Activated naive CD4-positive, alpha-beta T cell treated with anti-CD3 and anti-CD28 coated beads, Interleukin-2, amount 50 U/mL, for 24 hours (primary cell): ENCODE measurements around the gene ZBTB5.
A peak's percentile ranks its signal among the peaks of the same experiment; 100 is the strongest.
"Not testable (repeated sequence)": the region's sequence is repeated elsewhere in the genome, so short reads cannot be mapped to it uniquely, and the experiment has no call there.

ENCODE experiments used
- H3K27ac Mint-ChIP-seq: one replicate; pipeline ENCODE4 v1.8.0; 2021; ENCODE audit warnings: mild to moderate bottlenecking, mixed read lengths
- H3K27me3 Mint-ChIP-seq: one replicate; pipeline ENCODE4 v1.8.0; 2021; ENCODE audit warnings: mixed read lengths
- H3K36me3 Mint-ChIP-seq: one replicate; pipeline ENCODE4 v1.8.0; 2021; ENCODE audit warnings: mixed read lengths
- H3K4me1 Mint-ChIP-seq: one replicate; pipeline ENCODE4 v1.8.0; 2021; ENCODE audit warnings: mixed read lengths
- H3K4me3 Mint-ChIP-seq: one replicate; pipeline ENCODE4 v1.8.0; 2021; ENCODE audit warnings: mild to moderate bottlenecking, mixed read lengths
- H3K9me3 Mint-ChIP-seq: one replicate; pipeline ENCODE4 v1.8.0; 2021; ENCODE audit warnings: mixed read lengths

ZBTB5 gene

DNA sequence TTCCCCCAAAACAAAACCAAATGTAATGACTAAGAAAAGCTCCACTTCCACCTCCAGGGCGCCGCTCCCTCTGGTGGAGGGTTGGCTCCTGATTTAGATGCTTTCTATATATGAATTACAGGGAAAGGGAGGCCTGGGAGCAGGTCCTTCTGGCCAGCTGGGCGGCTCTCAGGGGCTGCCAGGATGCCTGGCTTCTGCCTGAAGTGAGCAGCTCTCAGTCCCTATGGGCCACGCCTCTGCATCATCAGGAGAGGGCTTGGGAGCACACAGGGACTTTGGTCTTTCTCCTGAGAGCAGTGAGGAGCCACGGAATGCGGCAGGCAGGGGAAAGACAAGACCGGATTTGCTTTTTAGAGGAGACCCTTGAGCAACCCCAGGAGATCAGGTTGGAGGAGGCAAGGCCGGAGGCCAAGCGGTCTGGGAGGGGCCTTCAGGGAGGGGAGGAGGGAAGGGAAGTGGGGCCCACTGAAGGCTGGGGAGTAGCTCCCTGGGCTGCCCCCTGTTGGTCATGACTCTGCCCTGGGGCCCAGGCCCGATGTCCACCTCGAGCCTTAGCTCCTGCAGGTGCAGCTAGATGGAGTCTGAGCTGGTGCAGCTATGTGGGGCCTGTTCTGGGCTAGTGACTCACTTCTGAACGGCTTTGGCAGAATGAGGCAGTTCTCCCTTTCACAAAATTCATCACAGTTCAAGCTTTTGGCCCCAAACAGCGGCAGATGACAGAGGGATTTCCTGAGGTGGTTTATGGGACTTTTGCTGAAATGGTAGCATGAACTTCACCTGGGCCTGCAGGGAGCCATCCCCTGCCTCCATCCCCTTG lies 54.1 kb downstream of the ZBTB5 start:
- no peak overlapping the region for H3K4me3 Mint-ChIP-seq
- H3K4me1 Mint-ChIP-seq: peaks cover 7% of the 10 kb centered on the region
- H3K9me3 Mint-ChIP-seq: no peaks in the 10 kb centered on the region
- no peak overlapping the region for H3K27ac Mint-ChIP-seq
- no peaks in the 10 kb centered on the region for H3K36me3 Mint-ChIP-seq
- no peaks in the 10 kb centered on the region for H3K27me3 Mint-ChIP-seq

DNA sequence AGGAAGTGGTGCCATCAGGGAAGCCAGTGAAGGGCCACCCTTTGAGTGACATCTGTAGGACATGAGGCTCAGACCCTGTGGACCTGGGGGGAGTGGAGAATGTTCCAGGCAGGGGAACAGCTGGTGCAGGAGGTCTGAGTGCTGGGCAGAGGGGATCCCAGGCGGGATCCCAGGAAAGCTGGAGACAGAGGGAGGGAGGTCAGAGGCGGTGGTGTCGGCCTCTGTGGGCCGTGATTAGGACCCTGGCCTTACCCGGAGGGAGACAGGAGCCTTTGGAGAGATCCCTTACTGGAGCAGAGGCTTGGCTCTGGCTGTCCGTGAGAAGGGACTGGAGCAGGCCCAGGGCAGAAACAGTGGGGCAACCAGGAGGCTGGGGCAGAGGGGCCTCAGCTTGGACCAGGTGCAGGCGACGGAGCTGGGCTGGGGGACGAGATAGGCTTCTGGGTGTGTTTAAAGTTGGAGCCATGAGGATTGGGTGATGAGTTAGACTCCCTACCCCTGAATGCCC lies 54.8 kb downstream of the ZBTB5 start:
- Mint-ChIP-seq H3K4me3 (no peak overlapping the region), H3K36me3 (no peaks in the 10 kb centered on the region), H3K27me3 (no peaks in the 10 kb centered on the region), H3K27ac (no peak overlapping the region), H3K4me1 (peaks cover 5% of the 10 kb centered on the region), H3K9me3 (no peaks in the 10 kb centered on the region)

DNA sequence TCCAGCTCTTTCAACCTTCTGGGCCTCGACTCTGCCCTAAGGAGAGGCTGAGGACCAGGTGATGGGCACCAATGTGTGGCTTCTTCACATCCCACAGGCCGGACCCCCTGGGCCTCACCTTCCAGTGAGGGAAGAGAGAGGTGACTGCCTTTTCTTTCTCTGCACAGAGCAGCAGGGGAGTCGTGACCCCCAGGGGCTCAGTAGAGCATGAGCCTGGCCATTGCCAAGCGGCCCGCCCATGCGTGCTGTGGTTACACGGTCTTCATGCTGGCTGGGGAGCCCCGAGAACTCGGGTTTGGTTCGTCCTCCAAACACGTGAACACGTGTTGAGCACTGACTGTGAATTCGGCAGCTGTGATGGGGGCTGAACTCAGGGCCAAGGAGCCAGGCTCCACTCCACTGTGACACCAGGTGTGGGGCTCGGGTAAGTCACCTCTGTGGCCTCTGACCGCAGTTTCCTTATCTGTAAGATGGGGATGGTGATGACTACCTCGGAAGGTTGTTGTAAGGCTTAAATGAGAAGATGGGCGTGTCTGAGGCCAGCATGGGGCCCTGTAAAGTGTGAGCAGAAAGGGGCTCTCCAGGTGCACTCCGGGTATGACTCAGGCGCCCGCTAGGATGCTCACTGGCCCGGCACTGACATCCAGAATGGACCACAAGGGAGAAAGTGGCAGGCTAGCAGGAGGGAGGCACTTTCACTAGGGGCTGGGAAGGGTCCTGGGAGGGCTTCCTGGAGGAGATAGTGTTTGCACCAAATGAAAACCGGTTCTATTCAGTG lies 56.1 kb downstream of the ZBTB5 start:
- no peaks in the 10 kb centered on the region for H3K27me3 Mint-ChIP-seq
- H3K27ac Mint-ChIP-seq: no peak overlapping the region
- H3K4me3 Mint-ChIP-seq: no peak overlapping the region
- H3K4me1 Mint-ChIP-seq: no peaks in the 10 kb centered on the region
- H3K9me3 Mint-ChIP-seq: no peaks in the 10 kb centered on the region
- H3K36me3 Mint-ChIP-seq: no peaks in the 10 kb centered on the region

DNA sequence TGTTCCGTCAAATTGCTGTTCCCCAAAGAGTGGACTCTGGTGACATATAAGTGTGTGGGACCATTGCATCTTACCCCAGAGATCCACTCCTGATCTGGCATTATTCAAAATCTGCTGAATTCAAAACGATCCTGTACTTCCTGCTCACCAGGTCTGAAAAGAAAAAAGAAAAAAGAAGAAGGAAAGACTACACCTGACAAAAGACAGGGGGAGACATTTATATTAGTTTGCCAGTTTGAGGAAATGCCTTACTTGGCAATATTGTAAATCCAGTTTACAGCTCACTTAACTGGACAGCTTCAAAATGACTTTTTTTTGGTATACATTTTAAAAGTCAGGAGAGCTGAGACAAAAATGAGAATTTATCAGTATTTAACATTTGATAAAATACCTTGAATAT lies 57.8 kb downstream of the ZBTB5 start:
- Mint-ChIP-seq H3K27ac (peak overlapping the region; percentile 30), H3K4me3 (no peak overlapping the region), H3K4me1 (no peaks in the 10 kb centered on the region), H3K27me3 (no peaks in the 10 kb centered on the region), H3K36me3 (no peaks in the 10 kb centered on the region), H3K9me3 (no peaks in the 10 kb centered on the region)

DNA sequence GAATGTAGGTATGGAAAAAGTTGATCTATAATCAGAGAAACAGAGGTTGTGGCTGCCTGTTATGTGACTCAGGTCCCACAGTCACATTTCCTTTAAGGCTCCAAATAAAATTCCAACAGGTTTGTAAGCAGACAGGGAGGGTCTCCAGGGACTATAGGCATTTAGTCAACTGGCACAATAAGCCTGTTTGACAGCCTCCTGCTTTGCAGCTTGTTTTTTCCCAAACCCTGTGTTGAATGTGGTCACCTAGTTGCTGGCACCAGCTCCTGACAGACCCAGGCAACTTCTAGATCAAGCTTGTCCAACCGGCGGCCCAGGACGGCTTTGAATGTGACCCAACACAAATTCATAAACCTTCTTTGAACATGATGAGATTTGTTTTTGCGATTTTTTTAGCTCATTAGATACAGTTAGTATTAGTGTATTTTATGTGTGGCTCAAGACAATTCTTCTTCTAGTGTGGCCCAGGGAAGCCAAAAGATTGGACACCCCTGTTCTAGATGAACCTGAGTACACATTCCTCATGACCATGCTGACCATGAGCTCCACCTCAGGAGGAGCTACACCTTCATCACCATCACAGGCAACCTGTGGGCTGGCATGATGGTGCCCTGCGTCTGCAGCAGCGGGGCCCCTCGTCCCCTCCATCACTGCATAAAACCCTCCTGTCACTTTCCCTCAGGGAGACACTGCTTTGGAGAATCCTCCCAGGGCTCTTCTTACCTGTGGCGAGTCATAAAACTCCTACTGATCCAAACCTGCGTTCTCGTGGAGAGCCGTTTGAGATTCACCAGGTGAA lies 58.4 kb downstream of the ZBTB5 start:
- Mint-ChIP-seq H3K4me3 (no peak overlapping the region), H3K4me1 (no peaks in the 10 kb centered on the region), H3K27me3 (no peaks in the 10 kb centered on the region)

DNA sequence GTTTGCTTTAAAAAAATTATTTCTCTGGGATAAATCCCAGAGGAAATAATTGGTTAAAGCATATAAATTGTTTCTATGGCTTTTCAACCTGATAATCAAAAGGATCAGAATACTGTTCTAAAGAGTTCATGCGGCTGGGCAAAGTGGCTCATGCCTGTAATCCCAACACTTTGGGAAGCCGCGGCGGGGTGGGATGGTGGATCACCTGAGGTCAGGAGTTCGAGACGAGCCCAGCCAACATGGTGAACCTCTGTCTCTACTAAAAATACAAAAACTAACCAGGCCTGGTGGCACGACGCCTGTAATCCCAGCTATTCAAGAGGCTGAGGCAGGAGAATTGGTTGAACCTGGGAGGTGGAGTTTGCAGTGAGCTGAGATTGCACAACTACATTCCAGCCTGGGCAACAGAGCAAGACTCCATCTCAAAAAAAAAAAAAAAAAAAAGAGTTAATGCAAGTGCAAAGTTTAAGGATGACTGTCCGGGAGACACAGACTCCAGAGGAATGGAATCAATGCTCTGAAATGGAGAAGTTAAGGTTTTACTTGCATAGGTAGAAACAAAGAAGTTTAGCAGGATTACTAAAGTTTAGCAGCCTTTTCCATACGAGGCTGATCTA lies 59.4 kb downstream of the ZBTB5 start:
- Mint-ChIP-seq H3K36me3 (no peaks in the 10 kb centered on the region), H3K4me3 (no peak overlapping the region), H3K27ac (no peak overlapping the region), H3K9me3 (no peaks in the 10 kb centered on the region), H3K27me3 (no peaks in the 10 kb centered on the region), H3K4me1 (no peaks in the 10 kb centered on the region)

More for the DNA sequence above, 58.4 kb downstream of the ZBTB5 start:
- Mint-ChIP-seq H3K9me3 (no peaks in the 10 kb centered on the region), H3K36me3 (no peaks in the 10 kb centered on the region), H3K27ac (no peak overlapping the region)

DNA sequence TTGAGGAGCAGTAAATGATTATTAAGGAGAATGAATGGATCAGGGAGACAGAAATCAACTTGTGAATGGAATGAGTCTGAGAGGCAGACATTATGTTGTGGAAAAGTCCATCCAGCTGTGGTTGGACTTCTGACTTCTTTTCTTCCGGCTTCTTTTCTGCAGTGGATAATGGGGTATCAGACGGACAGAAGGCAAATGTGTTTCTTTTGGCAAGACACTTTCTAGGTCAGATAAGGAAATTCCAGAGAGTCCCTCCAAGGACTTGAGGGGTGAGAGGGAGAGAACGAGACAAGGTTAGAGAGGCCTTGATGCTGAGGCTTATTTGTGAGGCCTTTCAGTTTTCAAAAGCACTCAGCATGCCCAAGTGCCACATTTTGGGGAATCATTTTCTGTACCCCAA lies 59.9 kb downstream of the ZBTB5 start:
- Mint-ChIP-seq H3K27ac (peak overlapping the region; percentile 56), H3K4me3 (no peak overlapping the region), H3K4me1 (no peaks in the 10 kb centered on the region), H3K9me3 (no peaks in the 10 kb centered on the region), H3K27me3 (no peaks in the 10 kb centered on the region), H3K36me3 (no peaks in the 10 kb centered on the region)

DNA sequence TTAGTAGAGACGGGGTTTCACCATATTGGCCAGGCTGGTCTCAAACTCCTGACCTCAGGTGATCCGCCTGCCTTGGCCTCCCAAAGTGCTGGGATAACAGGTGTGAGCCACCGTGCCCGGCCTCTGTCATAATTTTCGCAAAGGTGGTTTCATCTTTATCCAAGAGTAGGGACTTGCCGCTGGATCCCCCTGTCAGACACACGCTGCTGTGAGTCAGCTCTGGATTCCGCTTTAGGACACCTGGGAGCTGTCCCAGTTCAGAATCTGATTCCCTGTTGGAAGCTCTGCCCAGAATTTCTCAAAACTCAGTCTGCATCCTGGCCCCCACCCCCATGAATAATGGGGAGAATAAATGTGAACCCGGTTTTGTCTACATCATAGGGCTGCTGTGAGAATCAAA lies 60.7 kb downstream of the ZBTB5 start:
- Mint-ChIP-seq H3K9me3 (no peaks in the 10 kb centered on the region), H3K36me3 (no peaks in the 10 kb centered on the region), H3K27me3 (no peaks in the 10 kb centered on the region), H3K27ac (no peak overlapping the region), H3K4me3 (no peak overlapping the region), H3K4me1 (no peaks in the 10 kb centered on the region)

DNA sequence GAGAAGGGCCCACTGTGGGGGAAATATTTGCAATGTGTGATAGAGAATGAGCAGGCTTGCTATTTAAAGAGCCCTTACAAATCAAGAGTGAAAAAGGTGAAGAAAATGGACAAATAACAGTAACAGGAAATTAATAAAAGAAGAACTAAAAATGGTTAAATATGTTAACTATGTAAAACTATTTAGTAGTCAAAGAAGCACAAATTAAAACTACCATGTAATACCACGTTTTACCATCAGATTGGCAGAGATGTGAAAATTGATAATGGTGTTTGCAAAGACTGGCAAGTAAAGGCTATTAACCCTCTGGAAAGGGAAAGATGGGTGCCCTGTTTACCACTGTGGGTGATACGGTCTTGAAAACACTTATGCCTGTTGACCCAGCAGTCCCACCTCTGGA lies 65.9 kb downstream of the ZBTB5 start:
- H3K9me3 Mint-ChIP-seq: no peaks in the 10 kb centered on the region
- no peaks in the 10 kb centered on the region for H3K27me3 Mint-ChIP-seq
- H3K4me3 Mint-ChIP-seq: no peak overlapping the region
- H3K36me3 Mint-ChIP-seq: no peaks in the 10 kb centered on the region
- no peaks in the 10 kb centered on the region for H3K4me1 Mint-ChIP-seq
- H3K27ac Mint-ChIP-seq: no peak overlapping the region

DNA sequence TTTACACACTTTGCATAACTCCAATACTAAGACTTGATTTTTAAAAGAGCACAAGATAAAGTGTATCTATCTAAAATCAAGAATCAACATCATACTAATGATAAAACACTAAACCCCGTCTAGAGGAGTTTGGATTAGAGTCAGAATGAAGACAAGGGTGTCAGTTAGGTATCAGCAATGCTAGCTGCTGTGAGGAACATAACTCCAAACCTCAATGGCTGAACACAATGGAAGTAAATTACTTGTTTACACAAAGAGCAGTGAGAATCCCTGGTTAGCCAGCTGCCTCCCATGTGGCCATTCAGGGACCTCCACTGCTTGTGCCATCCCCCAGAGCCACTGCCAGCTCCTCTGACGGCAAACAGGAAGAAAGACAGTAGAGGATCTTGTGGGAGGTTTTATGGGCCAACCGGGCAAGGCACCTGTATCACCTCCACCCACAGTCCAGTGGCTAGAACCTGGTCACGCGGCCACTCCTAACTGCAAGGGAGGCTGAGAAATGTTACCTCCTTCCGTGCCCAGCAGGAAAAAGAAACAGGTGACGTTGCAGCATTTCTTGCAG lies 66.7 kb downstream of the ZBTB5 start:
- H3K4me3 Mint-ChIP-seq: no peak overlapping the region
- H3K27me3 Mint-ChIP-seq: no peaks in the 10 kb centered on the region
- H3K27ac Mint-ChIP-seq: no peak overlapping the region
- H3K4me1 Mint-ChIP-seq: no peaks in the 10 kb centered on the region
- H3K36me3 Mint-ChIP-seq: no peaks in the 10 kb centered on the region
- no peaks in the 10 kb centered on the region for H3K9me3 Mint-ChIP-seq

DNA sequence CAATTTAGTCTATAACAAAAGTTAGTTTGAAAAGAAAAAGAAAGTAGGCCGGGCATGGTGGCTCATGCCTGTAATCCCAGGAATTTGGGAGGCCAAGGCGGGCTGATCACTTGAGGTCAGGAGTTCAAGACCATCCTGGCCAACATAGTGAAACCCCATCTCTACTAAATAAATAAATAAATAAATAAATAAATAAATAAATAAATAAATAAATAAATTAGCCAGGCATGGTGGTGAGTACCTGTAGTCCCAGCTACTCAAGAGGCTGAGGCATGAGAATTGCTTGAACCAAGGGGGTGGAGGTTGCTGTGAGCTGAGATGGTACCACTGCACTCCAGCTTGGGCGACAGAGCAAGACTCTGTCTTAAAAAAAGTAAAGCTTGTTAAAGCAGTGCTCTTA lies 67.3 kb downstream of the ZBTB5 start:
- not testable (repeated sequence) for H3K27ac Mint-ChIP-seq, H3K9me3 Mint-ChIP-seq, H3K4me3 Mint-ChIP-seq, H3K36me3 Mint-ChIP-seq, H3K27me3 Mint-ChIP-seq, H3K4me1 Mint-ChIP-seq

DNA sequence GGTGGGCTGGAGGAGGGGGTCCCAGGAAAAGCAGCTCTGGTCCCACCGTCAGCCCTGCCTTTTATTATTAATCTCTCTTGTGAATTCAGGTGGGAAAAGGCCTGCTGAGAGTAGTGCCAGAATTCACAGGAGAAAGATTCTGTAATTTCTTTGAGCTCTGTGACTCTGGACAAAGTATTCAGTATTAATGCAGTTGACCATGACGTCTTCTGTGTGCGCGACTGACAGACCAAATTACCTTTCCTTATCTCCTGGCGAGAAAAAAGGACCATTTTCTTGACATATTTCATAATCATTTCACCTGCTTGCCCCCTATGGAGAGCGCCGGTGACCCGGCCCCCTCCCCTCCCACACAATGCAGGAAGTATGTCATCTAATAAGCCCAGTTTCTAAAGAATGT lies 69.6 kb downstream of the ZBTB5 start:
- Mint-ChIP-seq H3K4me3 (no peak overlapping the region), H3K36me3 (no peaks in the 10 kb centered on the region)

DNA sequence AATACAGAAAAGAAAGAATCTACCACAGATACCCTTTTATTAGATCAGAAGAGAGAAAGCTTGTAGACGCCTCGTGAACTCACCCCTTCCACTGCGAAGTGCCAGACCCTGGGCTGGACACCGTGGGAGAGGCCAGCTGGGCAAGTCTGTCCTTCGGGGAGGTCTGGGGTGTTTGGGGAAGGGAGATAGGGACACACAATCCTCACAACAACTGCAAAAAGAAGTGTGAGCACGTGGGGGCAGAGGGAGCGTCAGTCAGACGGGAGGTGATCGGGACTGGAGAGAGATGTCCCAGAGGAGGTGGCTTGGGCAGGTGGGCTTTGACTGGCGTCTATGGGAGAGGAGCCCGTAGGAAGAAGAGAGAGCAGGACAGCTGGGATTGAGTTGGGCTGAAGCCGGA lies 70.0 kb downstream of the ZBTB5 start:
- no peaks in the 10 kb centered on the region for H3K27me3 Mint-ChIP-seq
- H3K4me1 Mint-ChIP-seq: no peaks in the 10 kb centered on the region
- H3K4me3 Mint-ChIP-seq: no peak overlapping the region
- H3K9me3 Mint-ChIP-seq: no peaks in the 10 kb centered on the region
- no peaks in the 10 kb centered on the region for H3K36me3 Mint-ChIP-seq
- H3K27ac Mint-ChIP-seq: no peak overlapping the region

More for the DNA sequence above, 69.6 kb downstream of the ZBTB5 start:
- Mint-ChIP-seq H3K9me3 (no peaks in the 10 kb centered on the region), H3K27me3 (no peaks in the 10 kb centered on the region), H3K4me1 (no peaks in the 10 kb centered on the region), H3K27ac (no peak overlapping the region)

DNA sequence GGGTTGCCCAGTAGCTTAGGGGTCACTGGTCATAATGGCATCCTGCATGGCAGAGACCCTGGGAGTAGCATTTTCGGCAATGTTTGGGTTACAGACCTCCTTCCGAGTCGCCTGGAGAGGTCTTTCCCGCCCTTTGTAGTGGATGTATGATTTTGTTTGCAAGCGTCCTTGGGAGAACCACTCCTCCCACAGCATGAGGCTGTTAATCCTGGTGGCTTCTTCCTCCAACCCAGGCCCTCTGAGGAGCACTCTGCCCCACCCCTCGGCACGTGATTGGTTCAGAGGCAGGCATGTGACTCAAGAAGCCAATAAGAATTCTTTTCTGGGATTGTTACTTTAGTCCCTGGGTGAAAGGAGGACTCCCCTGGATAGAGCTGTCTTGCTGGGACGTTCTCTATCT lies 73.0 kb downstream of the ZBTB5 start:
- no peaks in the 10 kb centered on the region for H3K36me3 Mint-ChIP-seq

DNA sequence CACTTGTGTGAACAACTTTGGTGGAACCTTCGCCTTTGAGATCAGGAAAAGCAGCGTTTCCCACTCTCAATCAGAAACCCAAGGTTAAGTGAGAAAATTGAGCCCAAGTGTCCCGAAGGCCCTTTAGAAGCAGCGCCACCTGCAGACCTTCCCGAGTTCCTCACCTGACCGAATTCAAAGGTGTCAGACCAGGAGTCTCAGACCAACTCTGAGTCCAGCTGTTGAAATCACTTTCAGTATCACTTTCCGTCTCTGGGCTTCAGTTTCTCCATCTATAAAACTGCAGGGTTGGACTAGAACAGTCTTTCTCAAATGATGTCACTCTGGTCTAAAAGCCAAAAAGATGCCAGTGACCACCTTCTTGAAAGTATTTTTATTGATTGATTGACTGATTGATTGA lies 74.5 kb downstream of the ZBTB5 start:
- H3K4me3 Mint-ChIP-seq: no peak overlapping the region
- H3K36me3 Mint-ChIP-seq: no peaks in the 10 kb centered on the region
- no peaks in the 10 kb centered on the region for H3K4me1 Mint-ChIP-seq
- H3K27ac Mint-ChIP-seq: no peak overlapping the region
- H3K9me3 Mint-ChIP-seq: no peaks in the 10 kb centered on the region
- no peaks in the 10 kb centered on the region for H3K27me3 Mint-ChIP-seq

More for the DNA sequence above, 73.0 kb downstream of the ZBTB5 start:
- Mint-ChIP-seq H3K4me3 (no peak overlapping the region), H3K4me1 (no peaks in the 10 kb centered on the region), H3K9me3 (no peaks in the 10 kb centered on the region), H3K27ac (no peak overlapping the region), H3K27me3 (no peaks in the 10 kb centered on the region)
